ENCODE data around the gene MUC2.

Gene MUC2

DNA sequence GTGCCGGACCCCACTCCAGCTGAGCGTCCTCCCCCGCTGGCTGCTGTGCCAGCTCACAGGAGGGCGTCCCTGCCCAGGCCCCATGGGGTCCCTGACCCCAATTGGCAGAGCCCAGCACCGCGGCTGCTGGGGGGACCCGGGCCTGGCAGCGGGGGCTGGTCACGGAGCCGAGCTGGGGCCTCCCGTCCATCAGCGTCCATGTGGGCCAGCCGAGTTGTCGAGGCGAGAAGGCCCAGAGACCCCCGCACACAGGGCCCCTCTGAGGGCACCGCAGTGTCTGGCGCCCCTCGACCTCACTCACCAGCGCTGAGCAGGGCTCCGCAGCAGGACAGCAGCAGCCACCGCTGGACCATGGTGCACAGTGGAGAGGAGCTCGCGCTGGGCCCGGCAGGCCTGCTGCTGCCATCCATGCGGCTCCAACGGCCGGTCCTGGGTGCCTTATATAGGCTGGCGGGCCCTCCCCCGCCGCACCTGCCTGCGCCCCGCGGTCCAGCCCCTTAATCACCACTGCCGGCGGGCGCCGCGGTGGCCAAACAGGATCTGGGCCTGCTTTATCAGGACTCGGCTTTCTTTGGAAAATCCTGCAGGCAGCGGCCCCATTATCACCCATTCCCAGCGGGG, 38.3 kb upstream of the MUC2 start, which contains the start of gene MUC6:
Gene MUC6, minus strand, starts transcription at position 416 of the 621 bp plus-strand sequence. Its CDS starts 63 bp downstream, at position 353.
- no peak for DNase-seq (ENCODE audit: low read depth in 1 of 2, low spot score in 1 of 2)

GRCh38 chr11:1036931-1037330, 37.7 kb upstream of the MUC2 start:
- DNase-seq (ENCODE audit: low read depth in 1 of 2, low spot score in 1 of 2), result no peak

- DNase-seq (ENCODE audit: low read depth in 1 of 2, low spot score in 1 of 2), result no peak
Observed at GRCh38 chr11:1037506-1038055, 37.1 kb upstream of the MUC2 start.

GRCh38 chr11:1038361-1038760, 36.3 kb upstream of the MUC2 start:
- no peak for DNase-seq (ENCODE audit: low read depth in 1 of 2, low spot score in 1 of 2)

GRCh38 chr11:1038921-1039320, 35.8 kb upstream of the MUC2 start:
- no peak for DNase-seq (ENCODE audit: low read depth in 1 of 2, low spot score in 1 of 2)

- no peak for DNase-seq (ENCODE audit: low read depth in 1 of 2, low spot score in 1 of 2)
Observed at GRCh38 chr11:1039481-1040427, 34.9 kb upstream of the MUC2 start.

GRCh38 chr11:1040428-1041148, 34.1 kb upstream of the MUC2 start:
- no peak for DNase-seq (ENCODE audit: low read depth in 1 of 2, low spot score in 1 of 2)

DNA sequence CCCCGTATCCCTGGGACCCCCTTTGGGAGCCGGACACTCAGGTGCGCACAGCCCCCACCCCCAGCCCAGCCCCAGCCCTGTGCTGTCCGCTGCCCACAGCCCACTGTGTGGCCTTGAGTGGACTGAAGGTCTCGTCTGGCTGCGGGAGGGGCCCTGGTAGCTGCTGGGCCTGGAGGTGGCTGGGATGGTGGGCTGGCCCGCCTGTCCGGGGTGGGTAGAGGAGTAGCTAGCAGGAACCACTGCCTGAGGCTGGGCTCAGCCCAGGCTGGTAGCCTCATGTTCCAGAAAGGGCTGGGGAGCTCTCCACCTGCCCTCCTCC, 33.6 kb upstream of the MUC2 start:
- DNase-seq (ENCODE audit: low read depth in 1 of 2, low spot score in 1 of 2), result no peak

GRCh38 chr11:1041471-1041870, 33.2 kb upstream of the MUC2 start:
- DNase-seq (ENCODE audit: low read depth in 1 of 2, low spot score in 1 of 2), result no peak

- no peak for DNase-seq (ENCODE audit: low read depth in 1 of 2, low spot score in 1 of 2)
Observed at GRCh38 chr11:1041936-1042608, 32.6 kb upstream of the MUC2 start.

- DNase-seq (ENCODE audit: low read depth in 1 of 2, low spot score in 1 of 2), result no peak
Observed at GRCh38 chr11:1042626-1043562, 31.8 kb upstream of the MUC2 start.

GRCh38 chr11:1043563-1044096, 31.0 kb upstream of the MUC2 start:
- no peak for DNase-seq (ENCODE audit: low read depth in 1 of 2, low spot score in 1 of 2)

DNA sequence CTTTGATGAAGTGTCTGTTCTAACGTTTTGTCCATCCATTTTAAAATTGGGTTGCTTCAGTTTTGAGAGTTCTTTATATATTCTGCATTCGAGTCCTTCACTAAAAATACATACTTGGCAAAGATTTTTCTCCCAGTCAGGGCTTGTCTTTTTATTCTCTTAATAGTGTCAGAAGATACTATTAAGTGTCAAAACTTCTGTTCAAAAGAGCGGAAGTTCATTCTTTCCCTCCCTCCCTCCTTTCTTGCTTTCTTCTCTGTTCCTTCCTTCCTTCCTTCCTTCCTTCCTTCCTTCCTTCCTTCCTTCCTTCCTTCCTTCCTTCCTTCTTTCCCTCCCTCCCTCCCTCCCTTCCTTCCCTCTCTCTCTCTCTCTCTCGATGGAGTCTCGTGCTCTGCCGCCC, 30.5 kb upstream of the MUC2 start:
- DNase-seq (ENCODE audit: low read depth in 1 of 2, low spot score in 1 of 2), result no peak

GRCh38 chr11:1047595-1048156, 27.0 kb upstream of the MUC2 start:
- DNase-seq (ENCODE audit: low read depth in 1 of 2, low spot score in 1 of 2), result no peak

GRCh38 chr11:1048375-1049070, 26.2 kb upstream of the MUC2 start:
- DNase-seq (ENCODE audit: low read depth in 1 of 2, low spot score in 1 of 2), result no peak

DNA sequence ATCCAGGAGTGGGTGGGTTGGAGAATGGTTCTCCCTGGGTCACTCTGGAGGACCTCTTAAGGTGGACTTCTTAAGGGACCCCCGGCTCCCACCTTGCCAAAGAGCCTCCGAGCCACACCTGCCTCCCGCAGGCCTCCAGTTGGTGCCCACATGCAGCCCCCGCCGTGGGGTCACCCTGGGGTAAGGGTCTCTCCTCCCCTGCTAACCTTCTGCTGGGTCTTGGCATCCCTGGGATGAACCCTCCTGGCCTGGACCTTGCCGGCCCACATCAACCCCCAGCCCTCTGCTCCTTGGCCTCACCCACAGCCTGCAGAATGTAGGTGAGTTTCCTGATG, 25.6 kb upstream of the MUC2 start:
- DNase-seq (ENCODE audit: low read depth in 1 of 2, low spot score in 1 of 2), result no peak

DNA sequence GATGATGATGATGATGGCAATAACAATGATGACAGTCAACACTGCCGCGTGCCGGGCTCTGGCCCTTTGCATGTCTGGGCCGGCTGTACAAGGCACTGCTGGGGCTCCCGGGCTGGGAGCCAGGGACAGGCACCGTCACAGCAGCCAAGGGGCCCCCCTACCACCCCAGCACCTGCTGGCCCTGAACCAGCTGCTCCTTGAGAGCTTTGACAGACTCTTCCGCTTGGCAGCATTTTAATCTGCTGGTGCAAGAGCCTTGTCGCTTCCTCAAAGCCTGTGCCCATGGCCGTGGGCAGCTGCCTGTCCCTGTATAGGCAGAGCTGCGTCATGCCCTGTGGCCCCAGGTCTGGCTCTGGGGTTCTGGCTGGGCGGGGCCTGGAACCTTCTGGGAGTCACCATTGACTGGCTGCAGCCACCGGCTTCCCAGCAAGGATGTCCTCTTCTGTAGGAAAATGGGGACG, 25.2 kb upstream of the MUC2 start:
- DNase-seq (ENCODE audit: low read depth in 1 of 2, low spot score in 1 of 2), result no peak

- DNase-seq (ENCODE audit: low read depth in 1 of 2, low spot score in 1 of 2), result no peak
Observed at GRCh38 chr11:1049911-1050580, 24.6 kb upstream of the MUC2 start.

Data from activated T-helper 1 cell treated with anti-CD3 and anti-CD28 coated beads, Interleukin-2, amount 50 U/mL, for 16 hours (primary cell).